Activated naive CD4-positive, alpha-beta T cell treated with anti-CD3 and anti-CD28 coated beads, Interleukin-2, amount 50 U/mL, for 72 hours (primary cell): ENCODE data around the gene BAMBI. TPM values are rescaled to one million over a fixed set of nuclear protein-coding genes. Genes with fewer than 3 reads are reported as not detected.

ENCODE experiments used
- ATAC-seq, 2 donors: fragments of 150-1000 bp; cut with Tn5 transposase; 2 replicates each; pipeline ENCODE4 v1.10.0; 2021; ENCODE audit warnings: mild to moderate bottlenecking in 2 of 2, moderate library complexity in 2 of 2
- DNase-seq, 2 donors: peaks; one replicate each; pipeline ENCODE4 v3.0.0; 2021 to 2022; ENCODE audit warnings: low spot score in 2 of 2
- H3K27ac Mint-ChIP-seq, 2 donors: one replicate each; pipeline ENCODE4 v1.8.0; 2022; ENCODE audit warnings: mild to moderate bottlenecking in 2 of 2, mixed read lengths in 2 of 2
- H3K36me3 Mint-ChIP-seq, 2 donors: one replicate each; pipeline ENCODE4 v1.8.0; 2022; ENCODE audit warnings: mixed read lengths in 2 of 2
- H3K9me3 Mint-ChIP-seq, 2 donors: one replicate each; pipeline ENCODE4 v1.8.0; 2022; ENCODE audit warnings: mixed read lengths in 2 of 2
- total RNA-seq, 2 donors: library from RNA; stranded (reverse); gene quantifications; one replicate each; pipeline ENCODE4 v1.2.3, GENCODE V29; 2022

The BAMBI gene
- total RNA-seq, 2 donors from 2014 or later, result 0.25 TPM; not detected in 1

GRCh38 chr10:28668363-28669226 is 8.7 kb upstream of the BAMBI start:
- H3K9me3 Mint-ChIP-seq, result no peaks in the 10 kb centered on the region
- DNase-seq, result peak in 1 of 2 donors; percentile 57
- no peak overlapping the region for H3K27ac Mint-ChIP-seq
- peaks cover 0 to 6% of the 10 kb centered on the region in 2 donors for H3K36me3 Mint-ChIP-seq
- ATAC-seq, result peak in 1 of 2 donors; percentile 96

GRCh38 chr10:28669227-28670173 is 7.8 kb upstream of the BAMBI start:
- H3K9me3 Mint-ChIP-seq, result no peaks in the 10 kb centered on the region
- DNase-seq (no peak), ATAC-seq (no peak)
- peaks cover 0 to 6% of the 10 kb centered on the region in 2 donors for H3K36me3 Mint-ChIP-seq
- no peak overlapping the region for H3K27ac Mint-ChIP-seq

- DNase-seq (no peak), ATAC-seq (no peak)
- Mint-ChIP-seq H3K36me3 (peaks cover 0 to 7% of the 10 kb centered on the region in 2 donors), H3K27ac (no peak overlapping the region), H3K9me3 (no peaks in the 10 kb centered on the region)
Observed at GRCh38 chr10:28674782-28675181, 2.5 kb upstream of the BAMBI start.

GRCh38 chr10:28676326-28676967 is 874 bp upstream of the BAMBI start:
- ATAC-seq (peak in 1 of 2 donors; percentile 0), DNase-seq (no peak)
- Mint-ChIP-seq H3K36me3 (peaks cover 0 to 7% of the 10 kb centered on the region in 2 donors), H3K9me3 (no peaks in the 10 kb centered on the region), H3K27ac (no peak overlapping the region)

- Mint-ChIP-seq H3K27ac (no peak overlapping the region), H3K36me3 (peaks cover 0 to 7% of the 10 kb centered on the region in 2 donors)
- ATAC-seq, result no peak
Observed at GRCh38 chr10:28677888-28678686, 766 bp downstream of the BAMBI start.

GRCh38 chr10:28678687-28679457 is 1.6 kb downstream of the BAMBI start:
- Mint-ChIP-seq H3K27ac (no peak overlapping the region), H3K36me3 (peaks cover 0 to 7% of the 10 kb centered on the region in 2 donors), H3K9me3 (no peaks in the 10 kb centered on the region)
- ATAC-seq (no peak), DNase-seq (no peak)

More at GRCh38 chr10:28677888-28678686, 766 bp downstream of the BAMBI start:
- DNase-seq, result peak in 1 of 2 donors; percentile 26
- no peaks in the 10 kb centered on the region for H3K9me3 Mint-ChIP-seq

GRCh38 chr10:28679581-28680357 is 2.4 kb downstream of the BAMBI start:
- ATAC-seq (no peak), DNase-seq (no peak)
- Mint-ChIP-seq H3K27ac (no peak overlapping the region), H3K36me3 (peaks cover 0 to 7% of the 10 kb centered on the region in 2 donors), H3K9me3 (no peaks in the 10 kb centered on the region)

- ATAC-seq (no peak), DNase-seq (no peak)
- Mint-ChIP-seq H3K36me3 (peaks cover 0 to 7% of the 10 kb centered on the region in 2 donors), H3K27ac (no peak overlapping the region), H3K9me3 (no peaks in the 10 kb centered on the region)
Observed at GRCh38 chr10:28680358-28680752, 3.0 kb downstream of the BAMBI start.

- H3K9me3 Mint-ChIP-seq, result no peaks in the 10 kb centered on the region
- ATAC-seq, result no peak
- no peak overlapping the region for H3K27ac Mint-ChIP-seq
Observed at GRCh38 chr10:28681291-28681763, 4.0 kb downstream of the BAMBI start.

GRCh38 chr10:28681928-28682750 is 4.8 kb downstream of the BAMBI start:
- ATAC-seq (no peak), DNase-seq (no peak)
- Mint-ChIP-seq H3K36me3 (peaks cover 0 to 7% of the 10 kb centered on the region in 2 donors), H3K9me3 (no peaks in the 10 kb centered on the region), H3K27ac (no peak overlapping the region)

More at GRCh38 chr10:28681291-28681763, 4.0 kb downstream of the BAMBI start:
- DNase-seq, result no peak
- H3K36me3 Mint-ChIP-seq, result peaks cover 0 to 7% of the 10 kb centered on the region in 2 donors

GRCh38 chr10:28684157-28684985 is 7.0 kb downstream of the BAMBI start:
- DNase-seq (no peak), ATAC-seq (no peak)
- no peaks in the 10 kb centered on the region for H3K9me3 Mint-ChIP-seq
- no peak overlapping the region for H3K27ac Mint-ChIP-seq
- H3K36me3 Mint-ChIP-seq, result no peaks in the 10 kb centered on the region

GRCh38 chr10:28684986-28685580 is 7.8 kb downstream of the BAMBI start:
- Mint-ChIP-seq H3K9me3 (no peaks in the 10 kb centered on the region), H3K27ac (no peak overlapping the region), H3K36me3 (no peaks in the 10 kb centered on the region)
- ATAC-seq (no peak), DNase-seq (no peak)

GRCh38 chr10:28685717-28686116 is 8.4 kb downstream of the BAMBI start:
- no peak for ATAC-seq
- H3K9me3 Mint-ChIP-seq, result no peaks in the 10 kb centered on the region

More at GRCh38 chr10:28685717-28686116, 8.4 kb downstream of the BAMBI start:
- no peaks in the 10 kb centered on the region for H3K36me3 Mint-ChIP-seq
- no peak for DNase-seq
- no peak overlapping the region for H3K27ac Mint-ChIP-seq
